MM.1S (cell line): ENCODE results near the gene OR8G5.
"Not testable (repeated sequence)": the region's sequence is repeated elsewhere in the genome, so short reads cannot be mapped to it uniquely, and the experiment has no call there.

Experiments
- DNase-seq: peaks from one replicate; pipeline ENCODE4 v3.0.0-alpha.2; 2015
- H2AFZ ChIP-seq: fragments of 300-600 bp; sonication (generic); 2 replicates; pipeline ENCODE4 v1.6.0; 2016; ENCODE audit warnings: antibody characterized with exemption, low read length
- H3F3A ChIP-seq: fragments of 300-600 bp; sonication (generic); 2 replicates; pipeline ENCODE4 v1.6.1; 2016; ENCODE audit warnings: mild to moderate bottlenecking, antibody characterized with exemption, low read length, moderate library complexity, mixed read lengths; ENCODE audit not compliant: insufficient read depth
- H3K27ac ChIP-seq: fragments of 300-600 bp; sonication (generic); 2 replicates; pipeline ENCODE4 v1.5.1; 2016; ENCODE audit warnings: mild to moderate bottlenecking, low read length
- H3K27me3 ChIP-seq: fragments of 300-600 bp; sonication (generic); replicated peaks from 2 replicates; pipeline ENCODE4 v1.6.0; 2016; ENCODE audit warnings: low read length; ENCODE audit not compliant: insufficient read depth
- H3K36me3 ChIP-seq: fragments of 300-600 bp; sonication (generic); replicated peaks from 2 replicates; pipeline ENCODE4 v1.6.1; 2016; ENCODE audit warnings: mild to moderate bottlenecking, low read length, mixed read lengths; ENCODE audit not compliant: insufficient read depth
- H3K4me1 ChIP-seq: fragments of 300-600 bp; sonication (generic); 2 replicates; pipeline ENCODE4 v1.6.1; 2016; ENCODE audit warnings: low read length, mixed read lengths
- H3K4me2 ChIP-seq: fragments of 300-600 bp; sonication (generic); 2 replicates; pipeline ENCODE4 v1.6.0; 2016; ENCODE audit warnings: low read depth, low read length
- H3K4me3 ChIP-seq: fragments of 300-600 bp; sonication (generic); 2 replicates; pipeline ENCODE4 v1.5.1; 2016; ENCODE audit warnings: low read length, mixed read lengths
- H3K79me2 ChIP-seq: fragments of 300-600 bp; sonication (generic); 2 replicates; pipeline ENCODE4 v1.6.1; 2016; ENCODE audit warnings: mixed run types, low read length, mixed read lengths
- H3K9ac ChIP-seq: fragments of 300-600 bp; sonication (generic); 2 replicates; pipeline ENCODE4 v1.6.1; 2016; ENCODE audit warnings: low read length, mixed read lengths
- H3K9me2 ChIP-seq: fragments of 300-600 bp; sonication (generic); replicated peaks from 2 replicates; pipeline ENCODE4 v1.6.1; 2016; ENCODE audit warnings: mild to moderate bottlenecking, low read length, mixed read lengths; ENCODE audit not compliant: insufficient read depth
- H3K9me3 ChIP-seq: fragments of 300-600 bp; sonication (generic); replicated peaks from 2 replicates; pipeline ENCODE4 v1.6.1; 2016; ENCODE audit warnings: mild to moderate bottlenecking, low read length, mixed read lengths; ENCODE audit not compliant: insufficient read depth
- H4K20me1 ChIP-seq: fragments of 300-600 bp; sonication (generic); 2 replicates; pipeline ENCODE4 v1.6.1; 2016; ENCODE audit warnings: mild to moderate bottlenecking, low read length, moderate library complexity, mixed read lengths; ENCODE audit not compliant: insufficient read depth
- CTCF ChIP-seq: fragments of 300-600 bp; sonication (generic); IDR thresholded peaks from 2 replicates; pipeline ENCODE4 v1.5.1; 2016; ENCODE audit warnings: antibody characterized with exemption, low read length, mixed read lengths
- EZH2 ChIP-seq: fragments of 300-600 bp; sonication (generic); optimal IDR thresholded peaks from 2 replicates; pipeline ENCODE3; 2017; ENCODE audit warnings: low read depth, mild to moderate bottlenecking, antibody characterized with exemption, low read length, mixed read lengths
- EZH2phosphoT487 ChIP-seq: fragments of 300-600 bp; sonication (generic); IDR thresholded peaks from 2 replicates; pipeline ENCODE4 v1.6.1; 2018; ENCODE audit warnings: antibody characterized with exemption, low read length

The OR8G5 gene

GRCh38 chr11:124238512-124238911 is 17.7 kb upstream of the OR8G5 start:
- Histone ChIP-seq H3K4me1 (no peaks in the 10 kb centered on the region), H4K20me1 (no peaks in the 10 kb centered on the region), H3K9me2 (no peaks in the 10 kb centered on the region), H3F3A (no peaks in the 10 kb centered on the region), H3K4me3 (no peak overlapping the region), H3K27ac (no peak overlapping the region), H3K4me2 (no peak overlapping the region), H2AFZ (no peak overlapping the region), H3K36me3 (no peaks in the 10 kb centered on the region), H3K9me3 (no peaks in the 10 kb centered on the region), H3K79me2 (no peaks in the 10 kb centered on the region), H3K27me3 (no peaks in the 10 kb centered on the region), H3K9ac (no peak overlapping the region)
- DNase-seq = no peak
- TF ChIP-seq EZH2 (no peak), CTCF (no peak), EZH2phosphoT487 (no peak)

- no peak within 1 kb of the TSS for H3K27ac ChIP-seq
- no peaks in the 10 kb centered on the region for H3K27me3 ChIP-seq
- no peaks in the 10 kb centered on the region for H3K4me1 ChIP-seq
Measured at GRCh38 chr11:124240621-124241397, 15.4 kb upstream of the OR8G5 start, which contains the start of gene OR8G1. TSS of gene OR8G1 (plus strand) at chr11:124241095. CDS start at chr11:124249676, 8,581 bp downstream.

DNA sequence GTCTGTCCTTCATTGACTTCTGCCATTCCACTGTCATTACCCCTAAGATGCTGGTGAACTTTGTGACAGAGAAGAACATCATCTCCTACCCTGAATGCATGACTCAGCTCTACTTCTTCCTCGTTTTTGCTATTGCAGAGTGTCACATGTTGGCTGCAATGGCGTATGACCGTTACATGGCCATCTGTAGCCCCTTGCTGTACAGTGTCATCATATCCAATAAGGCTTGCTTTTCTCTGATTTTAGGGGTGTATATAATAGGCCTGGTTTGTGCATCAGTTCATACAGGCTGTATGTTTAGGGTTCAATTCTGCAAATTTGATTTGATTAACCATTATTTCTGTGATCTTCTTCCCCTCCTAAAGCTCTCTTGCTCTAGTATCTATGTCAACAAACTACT is 6.3 kb upstream of the OR8G5 start:
- H3K4me3 ChIP-seq, H3K4me2 ChIP-seq, H3K9me2 ChIP-seq, H2AFZ ChIP-seq, H3K9me3 ChIP-seq, H4K20me1 ChIP-seq, H3K79me2 ChIP-seq, H3F3A ChIP-seq, H3K36me3 ChIP-seq, H3K9ac ChIP-seq, H3K4me1 ChIP-seq, H3K27ac ChIP-seq, H3K27me3 ChIP-seq, DNase-seq: not testable (repeated sequence)

More at GRCh38 chr11:124240621-124241397, 15.4 kb upstream of the OR8G5 start, which contains the start of gene OR8G1:
- no peak for TF ChIP-seq CTCF
- no peak for TF ChIP-seq EZH2phosphoT487
- TF ChIP-seq EZH2 = no peak
- Histone ChIP-seq H3K9ac (no peak within 1 kb of the TSS), H3K4me2 (no peak within 1 kb of the TSS), H3K36me3 (no peaks in the 10 kb centered on the region), H4K20me1 (no peaks in the 10 kb centered on the region), H3F3A (no peaks in the 10 kb centered on the region), H2AFZ (no peak within 1 kb of the TSS), H3K4me3 (no peak within 1 kb of the TSS), H3K9me3 (no peaks in the 10 kb centered on the region), H3K9me2 (no peaks in the 10 kb centered on the region), H3K79me2 (no peaks in the 10 kb centered on the region)
- no peak for DNase-seq

DNA sequence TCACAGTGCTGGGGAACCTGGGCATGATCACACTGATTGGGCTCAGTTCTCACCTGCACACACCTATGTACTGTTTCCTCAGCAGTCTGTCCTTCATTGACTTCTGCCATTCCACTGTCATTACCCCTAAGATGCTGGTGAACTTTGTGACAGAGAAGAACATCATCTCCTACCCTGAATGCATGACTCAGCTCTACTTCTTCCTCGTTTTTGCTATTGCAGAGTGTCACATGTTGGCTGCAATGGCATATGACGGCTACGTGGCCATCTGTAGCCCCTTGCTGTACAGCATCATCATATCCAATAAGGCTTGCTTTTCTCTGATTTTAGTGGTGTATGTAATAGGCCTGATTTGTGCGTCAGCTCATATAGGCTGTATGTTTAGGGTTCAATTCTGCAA is 8.9 kb downstream of the OR8G5 start:
- not testable (repeated sequence) for H4K20me1 ChIP-seq, H3K79me2 ChIP-seq, H3K4me2 ChIP-seq, H3K4me1 ChIP-seq, H2AFZ ChIP-seq, H3K9me2 ChIP-seq, H3K36me3 ChIP-seq, DNase-seq, H3K27ac ChIP-seq, H3K27me3 ChIP-seq, H3K4me3 ChIP-seq, H3K9me3 ChIP-seq, H3K9ac ChIP-seq, H3F3A ChIP-seq

DNA sequence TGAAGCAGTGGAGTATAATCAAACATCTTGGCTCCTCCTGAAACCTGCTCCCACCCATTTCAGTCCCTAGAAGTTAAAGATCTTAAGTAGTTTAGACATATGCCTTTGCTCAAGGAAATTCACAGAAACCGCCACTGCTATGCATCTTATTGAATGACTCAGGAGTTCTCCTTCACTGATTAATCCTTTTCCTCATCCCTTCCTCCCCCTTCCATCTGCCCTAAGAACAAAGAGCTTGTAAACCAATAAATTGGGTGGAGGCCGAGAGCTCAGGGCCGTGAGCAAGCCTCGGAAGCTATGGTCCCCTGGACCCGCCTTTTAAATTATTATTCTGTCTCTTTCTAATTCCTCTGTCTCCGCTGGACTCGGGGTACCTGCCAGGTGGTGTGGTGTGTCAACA is 14.7 kb downstream of the OR8G5 start:
- not testable (repeated sequence) for H3K4me3 ChIP-seq, H4K20me1 ChIP-seq, H3K36me3 ChIP-seq, DNase-seq, H3K9me2 ChIP-seq, H3F3A ChIP-seq, H3K4me1 ChIP-seq, H3K79me2 ChIP-seq, H2AFZ ChIP-seq, H3K9me3 ChIP-seq, H3K27ac ChIP-seq, H3K27me3 ChIP-seq, H3K9ac ChIP-seq, H3K4me2 ChIP-seq
